Eye (tissue), 1 donor: ENCODE results near the gene ACAD9.
"Not testable (repeated sequence)": the region's sequence is repeated elsewhere in the genome, so short reads cannot be mapped to it uniquely, and the experiment has no call there.

ENCODE experiments used
- DNase-seq: peaks from one replicate; pipeline ENCODE4 v3.0.0-alpha.2; 2015

The ACAD9 gene

DNA sequence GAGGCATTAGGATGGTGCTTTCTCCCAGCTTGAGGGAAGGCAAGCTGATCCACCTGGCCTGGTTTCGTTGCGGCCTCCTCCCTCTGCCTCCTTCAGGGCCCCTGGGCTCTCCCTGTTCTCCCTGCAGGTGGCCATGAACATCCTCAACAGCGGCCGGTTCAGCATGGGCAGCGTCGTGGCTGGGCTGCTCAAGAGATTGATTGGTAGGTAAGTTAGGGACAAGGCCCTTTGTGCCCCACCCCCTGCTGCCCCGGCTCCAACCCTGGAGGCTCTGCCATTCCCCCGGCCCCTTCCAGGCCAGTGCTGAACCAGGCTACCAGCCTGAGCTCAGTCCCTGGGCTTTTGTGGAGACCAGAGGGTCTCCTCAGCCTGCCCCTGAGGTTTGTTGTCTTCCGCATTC, 23.0 kb downstream of the ACAD9 start:
- DNase-seq, result no peak

- no peak for DNase-seq
Measured at GRCh38 chr3:128903501-128903900, 24.1 kb downstream of the ACAD9 start.

- no peak for DNase-seq
Measured at GRCh38 chr3:128906031-128906803, 26.8 kb downstream of the ACAD9 start.

DNA sequence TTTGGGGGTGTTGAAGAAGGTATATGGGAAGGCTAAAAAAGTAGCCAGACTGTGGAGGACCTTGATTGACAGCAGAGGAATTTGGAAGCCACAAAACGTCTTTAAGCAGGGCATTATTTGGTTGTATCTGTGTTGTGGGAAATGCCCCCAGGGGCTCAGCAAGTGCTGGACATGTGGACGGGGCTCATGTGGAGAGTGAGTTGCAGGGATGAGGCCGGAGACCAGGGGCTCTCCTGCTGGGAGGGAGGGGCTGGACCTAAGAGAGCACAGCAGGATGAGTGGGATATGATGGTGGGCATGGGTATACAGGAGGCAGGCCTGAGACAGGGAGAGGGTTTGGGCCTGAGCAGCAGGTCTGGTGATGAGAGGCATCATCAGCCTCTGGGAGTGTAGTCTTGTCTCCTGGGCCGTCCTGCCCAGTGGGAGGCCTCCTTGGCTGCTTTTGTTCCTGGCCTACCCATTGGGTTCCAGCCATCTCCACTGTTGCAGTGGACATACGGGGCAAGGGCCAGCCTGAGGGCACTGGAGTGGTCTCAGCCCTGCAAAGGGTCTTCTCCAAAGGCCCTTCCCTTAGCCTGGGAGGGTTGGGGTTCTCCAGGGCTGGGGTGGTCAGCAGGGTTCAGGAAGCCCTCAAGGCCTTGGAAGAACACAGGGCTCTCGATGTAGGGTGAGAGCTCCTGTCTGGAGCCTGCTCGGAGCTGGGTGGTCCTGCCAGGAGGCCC, 27.5 kb downstream of the ACAD9 start:
- DNase-seq, result no peak

DNA sequence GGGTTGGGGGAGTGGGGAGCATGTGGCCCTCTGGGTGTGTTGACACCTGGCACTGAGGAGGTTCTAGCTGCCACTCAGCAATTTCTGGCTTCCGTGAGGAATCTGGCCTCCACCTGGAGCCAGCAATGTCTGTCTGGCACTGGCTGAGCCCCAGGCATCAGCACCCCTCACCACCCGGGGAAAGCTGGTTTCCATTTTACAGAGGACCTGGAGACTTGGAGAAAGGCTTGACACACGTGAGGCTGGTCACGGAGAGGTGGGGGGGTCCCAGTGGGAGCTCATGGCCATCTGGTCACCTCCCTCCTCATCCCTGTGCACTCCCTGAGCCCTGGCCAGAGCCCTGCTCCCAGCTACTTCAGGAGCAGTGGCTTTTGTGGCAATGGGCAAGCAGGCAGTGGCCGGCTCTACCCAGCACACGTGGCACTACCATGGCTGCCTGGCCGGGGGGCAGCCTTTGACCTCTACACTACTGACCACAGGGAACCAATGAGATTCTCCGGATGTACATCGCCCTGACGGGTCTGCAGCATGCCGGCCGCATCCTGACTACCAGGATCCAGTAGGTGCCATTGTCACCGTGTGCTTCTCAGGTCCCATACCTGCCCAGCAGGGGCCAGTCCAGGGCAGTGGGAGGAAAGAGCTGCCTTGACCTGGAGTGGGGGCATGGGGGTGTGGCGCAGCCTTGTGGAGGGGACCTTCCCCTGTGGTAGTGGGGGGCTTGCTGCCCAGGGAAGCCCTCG, 28.5 kb downstream of the ACAD9 start:
- no peak for DNase-seq

GRCh38 chr3:128908951-128909350, 29.5 kb downstream of the ACAD9 start:
- DNase-seq, result no peak

DNA sequence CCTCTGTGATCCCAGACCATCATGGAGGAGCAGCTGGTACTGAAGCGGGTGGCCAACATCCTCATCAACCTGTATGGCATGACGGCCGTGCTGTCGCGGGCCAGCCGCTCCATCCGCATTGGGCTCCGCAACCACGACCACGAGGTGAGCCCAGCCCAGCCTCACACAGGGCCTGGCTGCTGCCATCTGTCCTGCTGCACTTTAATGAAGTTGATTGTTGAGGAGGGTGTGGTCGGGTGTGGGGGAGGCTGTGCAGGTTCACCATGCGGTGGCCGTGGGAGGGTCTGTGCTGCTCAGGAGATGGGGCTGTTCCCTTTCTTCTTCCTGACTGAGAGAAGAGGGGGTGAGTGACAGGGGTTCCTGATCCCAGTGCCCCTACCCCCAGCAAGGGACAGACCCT, 30.6 kb downstream of the ACAD9 start:
- DNase-seq, result no peak

DNA sequence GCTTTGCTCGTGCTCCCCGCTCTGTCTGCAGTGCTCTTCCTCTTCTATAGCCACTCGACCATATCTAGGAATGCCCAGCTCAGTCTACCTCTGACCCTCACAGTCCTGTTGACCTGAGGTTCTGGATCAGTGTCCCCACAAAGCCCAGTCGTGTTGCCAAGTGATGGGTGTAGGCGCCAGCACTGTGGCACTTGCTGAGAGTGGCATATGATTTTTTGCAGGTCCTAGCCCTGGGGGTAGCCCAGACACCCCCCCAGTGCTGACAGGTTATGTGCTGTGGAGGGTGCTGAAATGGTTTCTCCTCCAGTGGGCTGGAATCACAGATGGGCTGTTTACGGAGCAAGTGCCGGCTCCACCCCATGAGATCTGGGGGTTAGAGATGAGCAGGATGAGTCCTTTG, 32.5 kb downstream of the ACAD9 start:
- no peak for DNase-seq

DNA sequence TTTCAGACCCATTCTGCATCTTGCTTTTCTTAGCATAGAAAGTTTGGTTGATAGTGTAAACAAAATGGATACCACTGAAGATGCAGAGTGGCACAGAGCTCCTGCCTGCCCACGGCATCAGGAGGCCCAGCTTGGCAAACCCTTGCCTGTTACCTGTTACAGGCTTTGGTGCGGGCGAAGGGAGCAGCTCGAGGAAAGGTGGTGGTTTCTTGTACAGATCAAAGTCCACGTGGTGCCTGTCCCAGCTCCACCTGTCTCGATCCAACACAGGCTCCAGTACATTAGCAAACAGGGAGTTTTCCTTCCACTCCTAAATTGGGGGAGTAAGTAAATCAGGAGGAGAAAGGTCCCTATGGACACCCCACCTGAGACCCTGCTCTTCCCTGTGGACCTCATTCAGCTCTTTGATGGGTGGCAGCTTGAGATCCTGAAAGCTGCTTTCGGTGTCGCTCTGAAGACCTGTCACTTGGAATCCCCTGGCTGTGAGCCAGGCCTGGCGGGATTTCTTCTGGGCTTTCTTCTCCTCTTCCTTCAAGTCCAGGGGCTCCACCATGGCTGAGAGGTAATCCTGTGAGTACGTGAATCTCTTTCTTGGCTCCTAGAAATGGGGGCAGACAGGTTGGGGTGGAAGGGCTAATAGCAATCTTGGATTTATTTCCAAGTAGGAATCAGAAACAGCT, 35.7 kb downstream of the ACAD9 start:
- no peak for DNase-seq

DNA sequence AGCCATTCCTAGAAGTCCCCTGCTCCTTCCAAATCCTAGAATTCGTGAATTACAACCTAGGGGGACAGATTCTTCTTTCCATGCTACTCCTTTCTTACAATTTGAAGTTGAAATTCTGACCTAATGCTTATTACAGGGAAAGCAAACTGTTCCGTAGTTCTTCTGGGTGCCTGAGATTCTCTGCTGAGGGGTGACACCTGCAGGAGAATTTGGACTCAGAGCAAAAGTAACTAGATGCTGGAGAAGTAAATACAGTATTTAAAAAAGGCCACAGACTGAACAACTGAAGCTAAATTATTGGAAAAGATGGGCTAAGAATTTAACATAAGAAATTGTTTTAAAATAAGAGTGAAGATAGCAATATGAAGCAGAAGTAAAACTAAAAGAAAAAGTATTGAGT, 37.9 kb downstream of the ACAD9 start:
- no peak for DNase-seq

GRCh38 chr3:128919988-128920387, 40.6 kb downstream of the ACAD9 start:
- DNase-seq, result no peak

GRCh38 chr3:128922804-128923459, 43.5 kb downstream of the ACAD9 start:
- no peak for DNase-seq

GRCh38 chr3:128923576-128923975, 44.2 kb downstream of the ACAD9 start:
- no peak for DNase-seq

GRCh38 chr3:128923986-128924385, 44.6 kb downstream of the ACAD9 start:
- not testable (repeated sequence) for DNase-seq

- DNase-seq, result no peak
Measured at GRCh38 chr3:128929364-128929763, 49.9 kb downstream of the ACAD9 start.

GRCh38 chr3:128931046-128931445, 51.6 kb downstream of the ACAD9 start:
- no peak for DNase-seq

DNA sequence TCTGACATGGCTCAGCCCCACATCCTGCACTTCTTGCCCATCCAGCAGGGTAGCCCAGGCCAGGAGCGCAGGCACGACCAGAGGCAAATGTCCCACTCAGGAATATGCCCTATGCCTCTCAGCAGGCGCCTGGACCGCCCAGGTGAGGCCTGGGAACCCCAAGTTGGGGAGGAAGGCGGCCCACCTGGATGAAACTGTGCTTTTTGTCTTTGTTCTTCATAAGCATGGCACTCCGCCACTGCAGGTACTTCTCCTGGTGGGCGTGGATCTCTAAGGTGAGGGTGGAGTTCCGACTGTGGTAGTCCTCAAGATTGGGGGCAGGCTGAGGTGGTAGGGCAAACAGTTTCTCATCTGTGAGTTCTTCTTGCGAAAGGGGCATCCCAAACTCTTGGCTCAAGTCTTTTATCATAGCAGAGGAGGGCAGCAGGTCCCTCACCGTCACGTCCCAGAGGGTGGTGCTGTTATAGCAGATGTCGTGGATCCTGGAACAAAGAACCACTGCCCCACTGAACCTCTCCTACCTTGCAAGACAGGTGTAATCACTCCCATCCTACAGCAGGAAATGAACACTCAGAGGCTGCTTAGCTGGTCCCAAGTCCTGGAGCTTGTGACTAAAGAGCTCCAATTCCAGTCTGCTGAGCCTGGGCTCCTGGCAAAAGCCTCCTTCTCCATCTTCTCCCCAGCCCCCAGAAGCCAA, 53.2 kb downstream of the ACAD9 start:
- DNase-seq, result no peak

- DNase-seq, result no peak
Measured at GRCh38 chr3:128933213-128933921, 53.9 kb downstream of the ACAD9 start.

- no peak for DNase-seq
Measured at GRCh38 chr3:128933922-128934253, 54.5 kb downstream of the ACAD9 start.

- no peak for DNase-seq
Measured at GRCh38 chr3:128935922-128936321, 56.5 kb downstream of the ACAD9 start.

- DNase-seq, result no peak
Measured at GRCh38 chr3:128936341-128936740, 56.9 kb downstream of the ACAD9 start.
